ENCODE data around the gene TBCC. TPM values are rescaled to one million over a fixed set of nuclear protein-coding genes. Genes with fewer than 3 reads are reported as not detected.
"Not testable (repeated sequence)": the region's sequence is repeated elsewhere in the genome, so short reads cannot be mapped to it uniquely, and the experiment has no call there.

TBCC gene
- total RNA-seq, 1 donor = 33.7 TPM

GRCh38 chr6:42735976-42736375 lies 9.9 kb downstream of the TBCC start:
- H3K27ac ChIP-seq (ENCODE audit: low read depth, low read length) = no peak overlapping the region

GRCh38 chr6:42733867-42734481 lies 11.9 kb downstream of the TBCC start:
- H3K27ac ChIP-seq (ENCODE audit: low read depth, low read length); H3K79me2 ChIP-seq (ENCODE audit: insufficient read depth, low read length); H3K4me1 ChIP-seq (ENCODE audit: insufficient read depth, low read length); H3K4me3 ChIP-seq (ENCODE audit: insufficient read depth, low read length); H3K27me3 ChIP-seq (ENCODE audit: insufficient read depth, low read length); H2AFZ ChIP-seq (ENCODE audit: low read length); DNase-seq (ENCODE audit: insufficient read length, low spot score, missing footprints); H3K9me3 ChIP-seq (ENCODE audit: low read depth, low read length); H4K20me1 ChIP-seq (ENCODE audit: insufficient read depth, low read length); H3K36me3 ChIP-seq (ENCODE audit: insufficient read depth, low read length); H3K4me2 ChIP-seq (ENCODE audit: insufficient read depth, low read length): not testable (repeated sequence)

More at GRCh38 chr6:42735976-42736375, 9.9 kb downstream of the TBCC start:
- Histone ChIP-seq H3K9me3 (ENCODE audit: low read depth, low read length) (no peaks in the 10 kb centered on the region), H2AFZ (ENCODE audit: low read length) (no peak overlapping the region), H3K27me3 (ENCODE audit: insufficient read depth, low read length) (no peaks in the 10 kb centered on the region), H3K4me3 (ENCODE audit: insufficient read depth, low read length) (no peak overlapping the region), H3K4me1 (ENCODE audit: insufficient read depth, low read length) (no peaks in the 10 kb centered on the region), H3K79me2 (ENCODE audit: insufficient read depth, low read length) (no peaks in the 10 kb centered on the region), H4K20me1 (ENCODE audit: insufficient read depth, low read length) (no peaks in the 10 kb centered on the region), H3K4me2 (ENCODE audit: insufficient read depth, low read length) (no peak overlapping the region), H3K36me3 (ENCODE audit: insufficient read depth, low read length) (no peaks in the 10 kb centered on the region)
- no peak for DNase-seq (ENCODE audit: insufficient read length, low spot score, missing footprints)
- no peak for TF ChIP-seq CTCF (IDR thresholded peaks at IDR 0.05; ENCODE audit: extremely low read depth, low read depth, low read length)

GRCh38 chr6:42729731-42730130 lies 16.2 kb downstream of the TBCC start:
- no peaks in the 10 kb centered on the region for H3K27me3 ChIP-seq (ENCODE audit: insufficient read depth, low read length)
- H2AFZ ChIP-seq (ENCODE audit: low read length) = peak overlapping the region; percentile 61
- H4K20me1 ChIP-seq (ENCODE audit: insufficient read depth, low read length) = no peaks in the 10 kb centered on the region
- no peak overlapping the region for H3K4me3 ChIP-seq (ENCODE audit: insufficient read depth, low read length)
- no peaks in the 10 kb centered on the region for H3K79me2 ChIP-seq (ENCODE audit: insufficient read depth, low read length)
- peak; percentile 66 for DNase-seq (ENCODE audit: insufficient read length, low spot score, missing footprints)
- no peak overlapping the region for H3K4me2 ChIP-seq (ENCODE audit: insufficient read depth, low read length)
- TF ChIP-seq CTCF (IDR thresholded peaks at IDR 0.05; ENCODE audit: extremely low read depth, low read depth, low read length) = no peak
- no peaks in the 10 kb centered on the region for H3K36me3 ChIP-seq (ENCODE audit: insufficient read depth, low read length)
- peaks cover 7% of the 10 kb centered on the region for H3K4me1 ChIP-seq (ENCODE audit: insufficient read depth, low read length)
- peak overlapping the region; percentile 36 for H3K27ac ChIP-seq (ENCODE audit: low read depth, low read length)
- no peaks in the 10 kb centered on the region for H3K9me3 ChIP-seq (ENCODE audit: low read depth, low read length)

- Histone ChIP-seq H4K20me1 (ENCODE audit: insufficient read depth, low read length) (no peaks in the 10 kb centered on the region), H3K36me3 (ENCODE audit: insufficient read depth, low read length) (no peaks in the 10 kb centered on the region), H3K27me3 (ENCODE audit: insufficient read depth, low read length) (no peaks in the 10 kb centered on the region), H3K4me2 (ENCODE audit: insufficient read depth, low read length) (peak overlapping the region; percentile 96), H3K4me1 (ENCODE audit: insufficient read depth, low read length) (peaks cover 7% of the 10 kb centered on the region), H3K27ac (ENCODE audit: low read depth, low read length) (no peak overlapping the region), H3K9me3 (ENCODE audit: low read depth, low read length) (no peaks in the 10 kb centered on the region), H3K4me3 (ENCODE audit: insufficient read depth, low read length) (peak overlapping the region; percentile 72), H2AFZ (ENCODE audit: low read length) (peak overlapping the region; percentile 98), H3K79me2 (ENCODE audit: insufficient read depth, low read length) (no peaks in the 10 kb centered on the region)
- no peak for DNase-seq (ENCODE audit: insufficient read length, low spot score, missing footprints)
- TF ChIP-seq CTCF (IDR thresholded peaks at IDR 0.05; ENCODE audit: extremely low read depth, low read depth, low read length) = no peak
Observed at GRCh38 chr6:42727627-42728026, 18.3 kb downstream of the TBCC start.
